GM13976 (cell line): ENCODE data around the gene FSTL1.

Experiments used
- DNase-seq: peaks from one replicate; pipeline ENCODE4 v3.0.0; 2012; ENCODE audit warnings: low spot score
- in situ Hi-C: fragments of 300-500 bp; cut with MboI; formaldehyde crosslinking; loops from one replicate; pipeline ENCODE4 v1.12.0; 2022; ENCODE audit warnings: low sequenced_read_pairs, mixed read lengths, inconsistent platforms; ENCODE audit not compliant: unreplicated experiment
- TF ChIP-seq, protein P1 (sequence below): IDR thresholded peaks from 2 replicates; pipeline ENCODE4 v1.5.1; 2012; ENCODE audit warnings: borderline replicate concordance, mild to moderate bottlenecking; ENCODE audit not compliant: insufficient read depth; ENCODE audit errors: extremely low read depth, missing control alignments, control extremely low read depth

The FSTL1 gene

DNA sequence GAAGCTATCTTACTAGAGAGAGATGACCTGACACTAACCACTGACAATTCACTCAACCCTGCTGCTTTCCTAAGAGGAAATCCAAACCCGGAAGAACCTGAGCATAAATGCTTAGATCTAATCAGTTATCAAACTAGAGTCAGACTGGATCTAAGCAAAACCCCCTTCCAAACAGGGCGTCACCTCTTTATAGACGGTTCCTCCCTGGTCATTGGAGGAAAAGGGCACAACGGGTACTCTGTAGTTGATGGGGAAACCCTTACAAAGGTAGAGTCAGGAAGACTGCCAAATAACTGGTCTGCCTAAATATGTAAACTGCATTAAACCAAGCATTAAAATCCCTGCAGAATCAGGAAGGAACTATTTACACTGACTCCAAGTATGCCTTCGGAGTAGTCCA lies 41.3 kb upstream of the FSTL1 start:
- in situ Hi-C loops = no loop called here
- DNase-seq = no peak
- TF ChIP-seq, protein P1, sequence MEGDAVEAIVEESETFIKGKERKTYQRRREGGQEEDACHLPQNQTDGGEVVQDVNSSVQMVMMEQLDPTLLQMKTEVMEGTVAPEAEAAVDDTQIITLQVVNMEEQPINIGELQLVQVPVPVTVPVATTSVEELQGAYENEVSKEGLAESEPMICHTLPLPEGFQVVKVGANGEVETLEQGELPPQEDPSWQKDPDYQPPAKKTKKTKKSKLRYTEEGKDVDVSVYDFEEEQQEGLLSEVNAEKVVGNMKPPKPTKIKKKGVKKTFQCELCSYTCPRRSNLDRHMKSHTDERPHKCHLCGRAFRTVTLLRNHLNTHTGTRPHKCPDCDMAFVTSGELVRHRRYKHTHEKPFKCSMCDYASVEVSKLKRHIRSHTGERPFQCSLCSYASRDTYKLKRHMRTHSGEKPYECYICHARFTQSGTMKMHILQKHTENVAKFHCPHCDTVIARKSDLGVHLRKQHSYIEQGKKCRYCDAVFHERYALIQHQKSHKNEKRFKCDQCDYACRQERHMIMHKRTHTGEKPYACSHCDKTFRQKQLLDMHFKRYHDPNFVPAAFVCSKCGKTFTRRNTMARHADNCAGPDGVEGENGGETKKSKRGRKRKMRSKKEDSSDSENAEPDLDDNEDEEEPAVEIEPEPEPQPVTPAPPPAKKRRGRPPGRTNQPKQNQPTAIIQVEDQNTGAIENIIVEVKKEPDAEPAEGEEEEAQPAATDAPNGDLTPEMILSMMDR = no peak

DNA sequence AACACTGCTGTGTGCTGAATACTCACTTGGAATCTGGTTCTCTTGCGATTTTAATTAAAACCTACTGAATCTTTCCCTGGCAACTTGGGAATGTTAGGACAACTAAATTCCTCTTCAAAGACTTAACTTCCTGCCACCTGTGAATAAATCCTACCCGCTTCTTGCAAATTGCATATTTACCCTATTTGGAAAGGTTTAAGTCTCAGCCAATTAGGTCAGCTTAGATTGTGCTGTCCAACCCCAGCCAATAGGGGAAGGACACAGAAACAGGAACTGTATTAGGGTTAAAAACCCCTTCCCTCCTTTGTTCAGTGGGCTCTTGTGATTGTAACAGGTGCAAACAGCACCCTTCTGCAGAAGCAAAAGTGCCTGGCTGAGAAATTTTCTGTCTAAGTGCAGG lies 38.6 kb upstream of the FSTL1 start:
- in situ Hi-C loops = no loop called here
- TF ChIP-seq, protein P1 = no peak
- DNase-seq = no peak

DNA sequence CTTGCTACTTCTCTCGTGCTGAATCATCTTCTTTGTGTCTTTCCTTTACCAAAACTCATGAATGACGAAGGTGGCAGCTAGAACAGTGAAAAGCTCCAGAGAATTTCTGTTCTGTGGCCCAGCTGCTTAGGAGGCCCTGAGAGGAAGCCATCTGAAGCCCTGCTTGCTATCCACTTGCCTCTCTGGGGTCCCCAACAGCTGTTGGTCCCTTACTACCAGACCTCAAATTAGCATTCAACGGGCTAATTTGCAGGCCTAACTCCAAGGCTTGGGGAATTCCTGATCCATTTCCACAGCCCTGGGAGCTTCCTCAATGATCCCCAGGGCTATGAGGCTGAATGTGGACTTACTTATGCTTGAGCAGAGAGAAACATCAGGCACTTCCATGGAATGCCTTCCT lies 37.5 kb upstream of the FSTL1 start:
- TF ChIP-seq, protein P1 = no peak
- DNase-seq = no peak
- in situ Hi-C loops = no loop called here

DNA sequence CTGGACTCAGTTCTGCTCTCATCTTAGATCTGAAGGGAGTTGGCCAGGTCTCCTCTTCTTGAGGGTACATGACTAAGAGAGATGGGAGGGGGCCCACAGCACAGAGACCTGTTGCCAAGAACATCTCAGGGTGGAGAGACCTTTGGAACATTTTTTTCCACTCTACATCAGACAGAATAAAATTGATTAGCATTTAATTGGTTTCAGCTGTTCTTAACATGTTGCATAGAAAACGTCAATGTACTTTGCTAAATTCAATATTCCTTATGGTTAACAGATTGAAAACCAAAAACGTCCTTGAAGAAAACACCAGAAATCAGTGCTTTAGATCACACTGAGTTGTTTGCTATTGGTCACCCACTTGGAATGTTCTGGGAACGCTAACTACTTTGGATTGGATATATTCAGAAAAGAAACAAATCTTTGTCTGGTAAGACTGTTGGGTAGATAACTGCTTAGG lies 36.4 kb upstream of the FSTL1 start:
- TF ChIP-seq, protein P1 = no peak
- in situ Hi-C loops = no loop called here
- DNase-seq = no peak

DNA sequence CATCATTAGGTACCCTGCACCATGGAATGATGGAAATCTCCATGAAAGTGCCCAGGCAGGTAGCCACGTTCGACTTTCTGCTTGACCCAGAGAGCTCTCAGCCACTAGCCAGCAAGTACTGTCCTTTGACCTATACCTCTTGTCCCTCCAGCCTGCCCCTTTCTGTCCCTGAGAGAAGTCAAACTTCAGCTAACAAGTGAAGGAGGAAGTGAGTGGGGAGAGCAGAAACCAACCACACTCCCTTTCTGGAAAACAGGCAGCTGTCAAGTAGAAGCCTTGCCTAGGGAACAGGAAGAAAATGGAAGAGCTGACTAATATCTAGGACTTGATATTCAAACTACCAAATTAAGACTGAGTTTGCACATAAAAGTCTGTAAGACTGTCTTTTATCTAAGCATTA lies 30.3 kb upstream of the FSTL1 start:
- in situ Hi-C loops = no loop called here
- DNase-seq = no peak
- TF ChIP-seq, protein P1 = no peak

DNA sequence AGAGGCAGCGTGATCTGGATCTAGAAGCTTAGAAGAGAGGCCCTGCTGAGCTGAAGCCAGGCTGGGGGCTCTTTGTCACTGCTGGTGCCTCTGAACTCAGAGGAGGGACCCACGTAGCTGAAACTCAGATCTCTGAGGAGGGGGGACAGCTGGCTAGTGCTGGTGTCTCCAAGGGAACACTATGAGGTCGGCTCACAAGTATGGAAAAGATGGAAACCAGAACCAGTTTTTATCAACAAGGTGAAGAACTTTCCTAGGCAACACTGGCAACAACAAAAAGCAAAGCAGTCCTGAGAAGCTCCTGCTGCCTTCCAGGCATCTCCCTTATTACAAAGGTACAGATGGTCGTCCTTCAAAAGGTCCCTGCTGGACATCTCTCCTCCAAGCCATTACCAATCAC lies 27.0 kb upstream of the FSTL1 start:
- TF ChIP-seq, protein P1 = no peak
- in situ Hi-C loops = no loop called here
- no peak for DNase-seq

DNA sequence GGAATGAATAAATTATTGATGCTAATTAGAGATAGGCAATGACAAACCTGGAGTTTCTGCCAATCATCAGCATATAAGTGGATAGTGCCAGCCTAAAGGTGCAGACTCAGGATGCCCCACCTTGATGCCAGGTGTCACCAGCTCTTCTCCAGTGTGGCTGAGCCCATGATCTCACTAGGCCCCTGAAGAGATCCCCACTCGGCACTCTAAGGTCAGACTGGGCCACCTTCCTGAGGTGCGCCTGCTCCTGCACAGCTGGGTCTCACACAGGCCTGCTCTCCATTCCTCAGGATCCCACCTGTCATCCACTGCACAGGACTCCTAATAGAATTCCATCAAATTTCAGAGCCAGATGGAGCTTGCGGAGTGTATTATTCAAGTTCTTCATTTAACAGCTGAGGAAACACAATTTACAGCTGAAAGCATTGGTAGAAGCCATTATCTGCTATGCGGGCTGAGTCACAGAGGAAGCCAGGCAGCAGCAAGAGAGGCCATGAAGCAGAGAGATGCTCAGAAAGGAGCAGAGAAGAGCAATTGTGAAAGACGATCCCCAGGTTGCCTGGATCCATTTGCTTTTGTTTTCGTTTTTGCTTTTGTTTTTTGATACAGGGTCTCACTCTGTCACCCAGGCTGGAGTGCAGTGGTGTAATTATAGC lies 25.1 kb upstream of the FSTL1 start:
- TF ChIP-seq, protein P1 = no peak
- in situ Hi-C loops = no loop called here
- DNase-seq = no peak
